C4-2B (cell line): ENCODE results near the gene YARS1.

Source experiments
- ZFX ChIP-seq: fragments of 450-650 bp; IDR thresholded peaks from 2 replicates; pipeline ENCODE4 v1.6.1; 2017
- TF ChIP-seq, protein P1 (sequence below): fragments of 450-650 bp; conservative IDR thresholded peaks from 2 replicates; pipeline ENCODE4 v1.5.1; 2017; ENCODE audit warnings: mild to moderate bottlenecking

DNA sequence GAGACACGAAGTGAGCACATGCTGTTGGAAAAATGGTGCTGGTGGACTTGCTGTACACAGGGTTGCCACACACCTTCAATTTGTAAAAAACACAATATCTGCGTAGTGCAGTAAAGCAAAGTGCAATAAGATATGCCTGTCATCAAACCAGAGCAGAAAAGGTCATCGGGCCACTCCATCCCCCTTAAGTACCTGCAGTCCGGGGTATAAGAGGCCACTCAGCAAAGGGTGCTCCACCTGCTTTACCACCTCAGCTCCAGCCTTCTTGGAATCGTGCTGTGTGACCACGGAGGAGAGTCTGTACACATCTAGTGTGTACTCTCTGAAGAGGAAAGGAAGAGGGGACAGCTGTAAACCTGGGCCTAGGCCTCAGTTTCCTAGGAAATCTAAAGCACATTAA, 10.9 kb downstream of the YARS1 start:
- TF ChIP-seq, protein P1, sequence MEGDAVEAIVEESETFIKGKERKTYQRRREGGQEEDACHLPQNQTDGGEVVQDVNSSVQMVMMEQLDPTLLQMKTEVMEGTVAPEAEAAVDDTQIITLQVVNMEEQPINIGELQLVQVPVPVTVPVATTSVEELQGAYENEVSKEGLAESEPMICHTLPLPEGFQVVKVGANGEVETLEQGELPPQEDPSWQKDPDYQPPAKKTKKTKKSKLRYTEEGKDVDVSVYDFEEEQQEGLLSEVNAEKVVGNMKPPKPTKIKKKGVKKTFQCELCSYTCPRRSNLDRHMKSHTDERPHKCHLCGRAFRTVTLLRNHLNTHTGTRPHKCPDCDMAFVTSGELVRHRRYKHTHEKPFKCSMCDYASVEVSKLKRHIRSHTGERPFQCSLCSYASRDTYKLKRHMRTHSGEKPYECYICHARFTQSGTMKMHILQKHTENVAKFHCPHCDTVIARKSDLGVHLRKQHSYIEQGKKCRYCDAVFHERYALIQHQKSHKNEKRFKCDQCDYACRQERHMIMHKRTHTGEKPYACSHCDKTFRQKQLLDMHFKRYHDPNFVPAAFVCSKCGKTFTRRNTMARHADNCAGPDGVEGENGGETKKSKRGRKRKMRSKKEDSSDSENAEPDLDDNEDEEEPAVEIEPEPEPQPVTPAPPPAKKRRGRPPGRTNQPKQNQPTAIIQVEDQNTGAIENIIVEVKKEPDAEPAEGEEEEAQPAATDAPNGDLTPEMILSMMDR, result no peak
- TF ChIP-seq ZFX, result no peak
